GM19328 (cell line): ENCODE measurements around the gene SH3PXD2B.
"Not testable (repeated sequence)": the region's sequence is repeated elsewhere in the genome, so short reads cannot be mapped to it uniquely, and the experiment has no call there.

ENCODE experiments used
- ATAC-seq: cut with Tn5 transposase; IDR thresholded peaks from one replicate; pipeline ENCODE4 v1.9.1; 2021; ENCODE audit warnings: mild to moderate bottlenecking, moderate library complexity; ENCODE audit not compliant: unreplicated experiment

SH3PXD2B gene

DNA sequence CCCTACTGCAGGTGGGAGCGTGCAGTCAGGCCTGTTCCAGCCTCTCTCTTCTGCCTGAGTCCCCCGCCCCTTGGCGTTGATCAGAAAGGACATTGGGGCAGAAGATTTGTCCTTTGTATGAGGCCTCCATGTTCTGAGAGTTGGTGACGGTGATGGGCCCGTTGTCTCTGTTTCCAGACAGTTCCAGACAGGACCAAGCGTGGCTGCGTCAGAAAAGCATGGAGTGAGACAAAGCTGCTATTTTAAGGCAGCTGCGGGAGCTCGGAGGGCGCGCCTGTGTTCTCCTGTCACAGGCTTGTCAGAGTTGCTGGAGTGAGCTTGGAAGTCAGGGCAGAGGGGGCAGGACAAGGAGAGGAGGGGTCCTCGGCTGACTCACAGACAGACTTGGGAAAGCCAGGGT lies 32.1 kb upstream of the SH3PXD2B start:
- ATAC-seq = no peak

DNA sequence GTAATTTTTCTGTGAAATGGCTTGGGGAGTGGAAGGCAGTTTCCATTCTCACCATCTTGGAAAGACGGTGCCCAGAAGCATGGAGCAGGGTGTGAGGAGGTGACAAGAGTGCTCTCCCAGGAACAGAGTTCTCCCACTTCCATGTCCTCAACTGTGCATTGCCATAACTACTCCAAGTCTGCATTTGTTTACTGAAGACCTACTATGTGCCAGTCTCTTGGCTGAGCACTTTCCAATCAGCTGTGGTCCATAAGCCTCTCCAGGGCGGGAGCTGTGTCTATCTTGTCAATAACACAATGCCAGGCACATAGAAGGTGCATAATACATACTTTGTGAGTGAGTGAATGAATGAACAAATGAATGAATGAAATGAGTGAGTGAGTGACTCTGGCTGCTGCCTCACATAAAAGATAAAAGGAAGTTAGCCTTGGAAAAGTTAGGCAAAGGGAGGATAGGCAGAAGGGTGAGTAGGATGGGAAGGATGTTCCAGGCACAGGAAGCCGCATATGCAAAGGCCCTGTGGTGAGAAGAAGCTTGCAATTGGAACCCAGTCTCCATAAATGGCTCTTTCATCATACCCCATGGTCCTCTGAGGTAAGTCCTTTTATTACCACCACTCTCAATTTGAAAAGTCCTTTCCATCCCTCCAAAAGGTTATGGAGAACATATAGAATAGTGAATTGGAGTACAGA lies 31.3 kb upstream of the SH3PXD2B start:
- no peak for ATAC-seq

DNA sequence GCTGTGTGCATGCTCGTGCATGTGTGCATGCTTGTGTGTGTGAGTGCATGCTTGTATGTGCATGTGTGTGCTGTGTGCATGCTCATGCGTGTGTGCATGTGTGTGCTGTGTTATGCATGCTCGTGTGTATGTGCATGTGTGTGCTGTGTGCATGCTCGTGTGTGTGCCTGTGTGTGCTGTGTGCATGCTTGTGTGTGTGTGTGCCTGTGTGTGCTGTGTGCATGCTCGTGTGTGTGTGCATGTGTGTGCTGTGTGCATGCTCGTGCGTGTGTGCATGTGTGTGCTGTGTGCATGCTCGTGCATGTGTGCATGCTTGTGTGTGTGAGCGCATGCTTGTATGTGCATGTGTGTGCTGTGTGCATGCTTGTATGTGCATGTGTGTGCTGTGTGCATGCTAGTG lies 30.3 kb upstream of the SH3PXD2B start:
- no peak for ATAC-seq

DNA sequence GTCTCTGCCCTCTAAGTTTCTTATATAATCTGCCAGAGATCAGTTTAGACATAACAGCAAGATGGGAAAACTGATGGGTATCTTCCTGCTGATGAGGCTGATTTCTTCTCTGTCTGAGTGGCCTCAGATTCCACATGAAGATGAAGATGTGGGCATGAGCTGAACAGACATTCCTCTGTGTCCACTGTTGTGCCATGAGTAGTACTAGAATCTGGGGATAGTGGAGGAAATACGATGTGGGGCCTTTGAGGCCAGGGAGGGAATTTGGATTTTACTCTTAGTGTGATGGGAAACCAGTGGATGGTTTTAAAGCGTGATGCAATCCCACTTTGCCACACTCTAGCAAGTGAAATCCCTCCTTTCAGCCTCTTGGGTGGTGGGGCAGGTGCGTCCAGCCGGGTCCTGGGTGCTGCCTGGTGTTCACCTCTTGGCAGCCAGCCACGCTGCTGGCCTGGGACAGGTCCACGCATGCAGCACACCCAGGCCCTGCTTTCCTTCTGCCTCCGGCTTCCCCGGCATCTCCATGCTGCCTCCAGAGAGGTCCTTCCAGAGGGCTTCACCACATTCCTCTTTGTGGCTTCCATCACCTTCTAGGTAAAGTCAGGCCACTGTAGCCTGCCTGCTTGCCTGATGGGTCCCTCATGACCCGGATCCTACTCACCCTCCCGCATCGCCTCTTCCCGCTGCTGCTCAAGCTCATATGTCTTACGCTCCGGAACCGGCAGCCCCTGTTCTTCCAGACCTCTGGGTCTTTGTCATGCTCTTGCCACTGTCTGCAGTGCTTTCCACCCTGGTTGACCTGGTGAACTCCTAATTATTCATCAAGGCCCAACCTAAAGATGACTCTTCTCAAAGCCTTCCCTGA lies 28.1 kb upstream of the SH3PXD2B start:
- ATAC-seq = no peak

DNA sequence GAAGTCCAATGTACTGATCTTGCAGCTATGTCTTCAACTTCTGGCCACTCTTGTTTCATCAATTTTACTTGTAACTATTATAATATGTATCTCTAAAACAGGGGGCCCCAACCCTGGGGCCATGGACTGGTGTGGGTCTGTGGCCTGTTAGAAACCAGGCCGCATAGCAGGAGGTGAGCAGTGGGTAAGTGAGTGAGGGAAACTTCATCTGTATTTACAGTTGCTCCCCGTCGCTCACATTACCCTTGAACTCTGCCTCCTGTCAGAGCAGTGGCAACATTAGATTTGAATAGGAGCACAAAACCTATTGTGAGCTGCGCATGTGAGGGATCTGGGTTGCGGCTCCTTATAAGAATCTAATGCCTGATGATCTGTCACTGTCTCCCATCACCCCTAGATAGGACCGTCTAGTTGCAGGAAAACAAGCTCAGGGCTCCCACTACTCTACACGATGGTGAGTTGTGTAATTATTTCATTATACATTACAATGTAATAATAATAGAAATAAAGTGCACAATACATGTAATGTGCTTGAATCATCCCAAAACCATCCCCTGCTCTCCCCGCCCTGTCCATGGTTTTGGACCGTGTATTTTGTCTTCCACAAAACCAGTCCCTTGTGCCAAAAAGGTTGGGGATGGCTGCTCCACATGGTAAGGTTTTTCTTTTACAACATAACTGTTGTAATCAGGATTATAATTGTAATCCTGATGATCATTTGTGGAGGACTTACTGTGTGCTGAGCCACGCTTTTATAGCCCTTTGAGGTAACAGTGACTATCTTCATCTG lies 26.9 kb upstream of the SH3PXD2B start:
- no peak for ATAC-seq

DNA sequence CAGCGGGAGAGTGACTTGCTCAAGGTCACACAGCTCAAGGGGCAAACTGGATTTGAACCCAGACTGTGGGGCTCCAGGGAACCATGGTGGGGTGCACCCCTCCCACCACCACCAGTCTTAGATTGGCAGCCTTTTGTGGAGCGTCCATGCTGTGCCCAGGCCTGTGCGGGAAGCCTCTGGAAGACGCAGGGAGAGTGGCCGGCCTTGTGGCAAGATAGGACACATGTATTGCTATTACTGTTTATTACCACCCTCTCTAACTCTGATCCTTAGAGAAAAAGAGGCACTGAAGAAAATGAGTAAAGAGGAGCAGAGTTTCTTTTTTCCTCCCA lies 25.4 kb upstream of the SH3PXD2B start:
- ATAC-seq = no peak

DNA sequence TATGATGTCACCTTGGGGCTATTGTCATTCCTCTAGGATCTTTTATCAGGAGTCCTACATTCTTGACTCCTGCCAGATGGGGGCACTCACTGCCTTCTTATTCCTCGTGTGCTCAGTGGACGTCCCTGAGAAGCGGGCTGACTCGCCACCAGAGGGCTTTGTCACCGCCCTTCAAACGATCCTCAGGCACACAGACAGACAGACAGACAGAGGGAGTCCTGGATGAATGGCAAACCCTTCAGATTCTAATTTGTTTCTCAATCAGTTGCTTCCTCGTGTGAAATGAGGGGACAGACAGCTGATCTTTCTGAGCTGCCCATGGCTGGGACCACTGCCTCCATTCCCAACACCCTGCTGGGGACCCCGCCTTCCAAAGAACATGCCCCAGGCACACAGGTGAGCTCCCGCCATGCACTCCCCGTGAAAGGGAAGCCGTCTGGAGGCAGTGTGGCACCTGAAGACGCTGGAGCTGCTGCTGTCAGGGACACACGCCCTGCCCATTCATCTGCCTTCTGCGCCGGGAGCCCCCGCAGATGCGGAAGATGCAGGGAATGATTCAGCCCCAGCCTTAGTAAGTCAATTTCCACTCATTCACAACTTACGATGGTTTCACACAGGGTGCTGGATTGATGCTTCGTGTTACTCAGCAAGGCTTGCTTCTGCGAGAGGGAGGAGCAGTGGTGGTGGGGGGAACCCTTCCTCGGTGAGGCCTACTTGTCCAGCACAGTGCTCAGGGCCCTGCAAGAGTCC lies 24.9 kb upstream of the SH3PXD2B start:
- peak; percentile 67 for ATAC-seq

DNA sequence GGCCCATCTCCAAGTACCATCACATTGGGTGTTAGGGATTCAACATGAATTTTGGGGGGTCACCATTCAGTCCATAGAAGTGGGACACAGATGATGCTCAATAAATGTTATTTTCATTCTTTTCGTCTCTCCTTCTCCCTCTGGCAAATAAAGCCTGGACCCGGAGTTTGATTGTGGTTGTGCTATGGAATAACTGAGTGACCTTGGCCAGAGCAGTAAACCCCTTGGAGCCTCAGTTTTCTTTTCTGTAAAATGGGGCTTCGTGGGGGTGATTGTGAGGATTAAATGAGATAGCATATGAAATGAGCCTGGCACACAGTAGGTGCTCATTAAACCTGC lies 24.3 kb upstream of the SH3PXD2B start:
- ATAC-seq = not testable (repeated sequence)

DNA sequence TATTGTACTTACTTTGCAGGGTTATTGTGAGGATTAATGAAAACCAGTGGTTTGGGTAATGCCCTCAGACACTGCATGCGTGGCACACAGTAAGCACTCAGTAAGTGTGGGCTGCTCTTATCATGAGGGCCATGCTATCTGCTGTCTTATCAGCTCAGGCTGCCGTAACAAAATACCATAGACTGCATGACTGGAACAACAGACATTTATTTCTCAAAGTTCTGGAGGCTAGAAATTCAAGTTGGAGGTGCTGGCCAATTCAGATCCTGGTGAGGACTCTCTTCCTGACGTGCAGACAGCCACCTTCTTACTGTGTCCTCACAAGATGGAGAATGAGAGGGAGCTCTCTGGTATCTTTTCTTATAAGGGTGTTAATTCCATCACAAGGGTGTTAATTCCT lies 23.9 kb upstream of the SH3PXD2B start:
- ATAC-seq = no peak

- no peak for ATAC-seq
These were observed 23.1 kb upstream of the SH3PXD2B start for GRCh38 chr5:172477466-172477865.

DNA sequence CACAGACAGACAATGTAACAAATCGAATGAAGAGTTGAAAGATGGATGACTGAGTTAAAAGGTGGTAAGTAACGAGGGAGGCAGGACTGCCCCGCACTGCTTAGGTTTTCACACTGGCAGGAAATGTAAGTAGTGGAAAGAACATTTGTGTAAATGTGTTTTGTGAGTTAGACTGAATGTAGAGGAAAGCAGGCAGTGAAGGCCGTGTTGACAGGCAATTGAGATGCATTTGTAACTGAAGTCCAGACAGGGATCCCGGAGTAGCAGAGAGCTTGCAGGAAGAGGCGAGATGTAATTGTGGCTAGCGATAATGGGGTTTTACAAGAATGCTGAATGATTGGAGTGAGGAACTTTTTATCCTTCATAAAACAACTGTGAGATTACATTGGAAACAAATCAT lies 20.0 kb upstream of the SH3PXD2B start:
- ATAC-seq = no peak

DNA sequence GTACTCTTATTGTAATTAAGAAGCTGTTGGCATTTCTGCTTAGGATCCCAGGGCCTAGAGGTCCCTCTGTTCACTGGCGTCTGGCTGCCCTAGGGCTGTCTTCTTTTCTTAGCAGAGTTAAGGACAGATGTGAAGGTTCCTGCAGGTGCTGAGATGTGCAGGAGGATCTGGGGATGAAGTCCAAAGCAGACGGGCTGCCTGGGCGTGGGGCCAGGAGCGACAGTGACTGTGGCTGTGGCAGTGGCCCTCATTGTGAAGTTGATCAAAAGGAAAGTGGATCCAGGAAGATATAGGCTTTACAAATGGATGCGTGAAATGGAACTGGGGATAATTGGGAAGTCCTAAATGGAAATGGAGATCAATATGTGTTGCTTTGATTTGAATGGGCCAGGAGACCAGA lies 19.1 kb upstream of the SH3PXD2B start:
- ATAC-seq = no peak

GRCh38 chr5:172469697-172470096 lies 15.4 kb upstream of the SH3PXD2B start:
- no peak for ATAC-seq

DNA sequence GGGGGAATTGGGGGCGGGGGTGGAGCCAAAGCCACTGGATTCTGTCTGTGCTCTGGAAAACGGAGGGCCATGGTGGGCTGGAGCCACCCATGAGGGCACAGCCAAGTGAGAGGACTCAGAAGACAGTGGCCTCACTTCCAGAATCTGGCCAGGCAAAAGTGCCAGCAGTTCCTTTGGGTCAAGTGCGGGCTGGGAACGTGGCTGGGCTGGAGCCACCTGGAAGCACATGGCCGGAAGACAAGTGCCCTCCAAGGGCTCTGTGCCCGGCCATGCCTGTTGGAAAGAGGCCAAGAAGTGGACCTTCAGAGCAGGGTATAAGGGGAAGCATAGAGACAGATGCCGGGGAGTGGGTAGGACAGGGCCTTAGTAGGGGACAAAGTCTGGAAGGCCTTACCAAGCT lies 11.7 kb upstream of the SH3PXD2B start:
- no peak for ATAC-seq

- no peak for ATAC-seq
These were observed 8.7 kb upstream of the SH3PXD2B start for GRCh38 chr5:172463031-172463430.

DNA sequence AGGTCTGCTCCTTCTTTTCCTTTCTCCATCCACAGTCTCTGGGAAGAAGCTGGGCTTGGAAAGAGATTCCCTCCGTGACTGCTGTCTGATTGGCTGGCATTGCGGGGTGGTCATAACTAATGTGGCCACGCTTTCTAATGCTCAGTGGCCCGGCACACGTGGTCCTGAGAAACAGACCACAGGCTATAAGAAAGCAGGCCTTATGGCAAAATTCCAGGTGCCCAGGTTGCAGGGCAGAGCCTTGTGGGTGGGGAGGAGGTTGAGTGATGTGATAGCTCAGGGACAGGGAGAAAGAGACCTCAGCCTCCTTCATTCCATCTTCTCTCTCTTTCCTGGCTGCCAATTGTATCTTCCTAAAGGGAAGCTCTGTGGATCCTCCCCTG lies 5.4 kb upstream of the SH3PXD2B start:
- no peak for ATAC-seq

DNA sequence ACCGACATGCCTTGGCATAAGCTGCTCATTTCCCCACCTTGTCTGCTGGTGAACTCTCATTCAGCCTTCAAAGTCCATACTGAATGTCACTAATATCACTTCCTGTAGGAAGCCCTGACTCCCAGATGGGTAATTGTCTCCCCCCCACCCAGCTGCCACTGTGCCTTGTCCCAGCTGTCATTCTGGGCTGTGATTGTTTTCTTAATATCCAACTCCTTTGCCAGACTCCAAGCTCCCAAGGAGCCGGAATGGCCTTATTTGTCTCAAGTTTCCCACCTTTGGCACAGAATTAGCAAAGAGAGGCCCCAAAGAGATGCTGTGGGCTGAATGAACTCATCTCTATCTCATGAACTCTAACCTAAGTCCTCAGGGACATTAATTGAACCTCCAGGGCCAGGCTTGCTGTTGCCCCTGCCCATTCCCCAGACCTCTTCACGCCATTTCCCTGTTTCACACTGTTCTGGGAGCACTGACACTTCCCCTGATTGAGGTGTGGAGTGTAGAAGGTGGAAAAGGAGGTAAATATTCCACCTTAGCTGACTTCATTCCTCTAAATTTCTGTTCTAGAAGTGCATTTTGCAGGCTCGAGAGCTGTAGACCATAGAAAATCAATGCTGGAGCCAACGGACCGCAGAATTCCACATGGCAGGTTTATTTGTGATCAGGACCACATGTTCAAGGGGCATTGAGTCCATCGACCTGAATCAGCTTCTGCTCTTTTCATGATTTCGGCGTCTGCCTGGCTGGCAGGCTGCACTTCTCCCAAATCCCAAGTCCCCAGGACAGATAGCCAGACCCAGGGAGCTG lies 4.9 kb upstream of the SH3PXD2B start:
- ATAC-seq = no peak

- no peak for ATAC-seq
These were observed 1.9 kb upstream of the SH3PXD2B start for GRCh38 chr5:172456076-172456722.

GRCh38 chr5:172455511-172456061 lies 1.3 kb upstream of the SH3PXD2B start:
- no peak for ATAC-seq

- ATAC-seq = no peak
These were observed 709 bp upstream of the SH3PXD2B start for GRCh38 chr5:172455087-172455381.
